Mesenteric fat pad (tissue), 1 donor: ENCODE results near the gene RPA1. TPM values are rescaled to one million over a fixed set of nuclear protein-coding genes. Genes with fewer than 3 reads are reported as not detected.

Experiments used
- DNase-seq: peaks from one replicate; pipeline ENCODE4 v3.0.0-alpha.2; 2020; ENCODE audit warnings: low spot score
- total RNA-seq: library from RNA; stranded (reverse); fragmentation: NEBNext Ultra II Directional; extraction: Animal tissue kit (Norgen Biotek cat#: 25700); gene quantifications from one replicate; pipeline ENCODE4 v1.2.1, GENCODE V29; 2021
- donor health status: DM: yes; HTN: yes; CAD: no.

Gene RPA1
- total RNA-seq, 1 donor from 2014 or later, result 79.4 TPM

GRCh38 chr17:1907216-1907631 is 77.4 kb downstream of the RPA1 start:
- no peak for DNase-seq

GRCh38 chr17:1907909-1908698 is 78.3 kb downstream of the RPA1 start:
- DNase-seq, result no peak

GRCh38 chr17:1908699-1909309 is 79.0 kb downstream of the RPA1 start:
- DNase-seq, result no peak

- DNase-seq, result no peak
Observed at GRCh38 chr17:1909985-1910384, 80.2 kb downstream of the RPA1 start.

DNA sequence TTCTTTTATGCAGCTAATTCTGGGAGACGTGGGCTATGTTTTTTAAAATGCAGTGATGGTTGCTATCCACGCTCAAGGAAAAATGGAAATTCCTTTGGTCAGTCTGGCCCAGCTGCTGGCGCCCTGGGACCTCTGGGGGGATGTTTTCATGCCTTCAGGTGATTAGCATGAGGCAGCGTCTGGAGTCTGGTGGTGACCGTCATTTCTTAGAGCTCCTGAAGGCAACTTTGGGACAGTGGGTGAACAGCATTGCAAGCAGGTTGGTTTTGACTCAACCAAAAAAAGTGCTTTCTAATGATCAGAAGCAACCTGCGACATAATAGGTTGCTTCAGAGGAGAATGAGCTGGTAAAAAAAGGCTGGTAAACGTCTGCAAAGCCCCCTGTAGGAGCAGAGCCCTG is 82.3 kb downstream of the RPA1 start:
- no peak for DNase-seq

GRCh38 chr17:1913702-1914101 is 83.9 kb downstream of the RPA1 start:
- DNase-seq, result no peak

- no peak for DNase-seq
Observed at GRCh38 chr17:1914661-1915083, 84.9 kb downstream of the RPA1 start.

DNA sequence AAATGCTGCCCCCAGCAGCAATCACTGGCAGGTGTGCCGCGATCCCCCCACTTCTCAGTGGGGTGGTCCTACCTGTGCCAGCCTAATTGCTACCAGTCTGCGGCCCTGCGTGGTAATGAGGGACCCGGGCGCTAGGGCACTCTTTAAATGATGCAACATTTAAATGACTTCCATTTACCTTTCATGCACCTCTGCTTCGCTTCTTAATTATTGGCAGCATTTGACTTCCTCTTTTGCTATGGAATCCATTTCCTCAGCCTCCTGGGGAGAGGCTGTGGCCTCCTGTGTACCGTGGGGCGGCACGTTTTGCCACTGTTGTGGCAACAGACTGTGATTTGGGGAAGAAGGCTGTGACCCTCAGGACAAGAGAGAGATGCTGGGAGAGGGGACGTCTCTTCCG is 86.1 kb downstream of the RPA1 start:
- DNase-seq, result no peak

DNA sequence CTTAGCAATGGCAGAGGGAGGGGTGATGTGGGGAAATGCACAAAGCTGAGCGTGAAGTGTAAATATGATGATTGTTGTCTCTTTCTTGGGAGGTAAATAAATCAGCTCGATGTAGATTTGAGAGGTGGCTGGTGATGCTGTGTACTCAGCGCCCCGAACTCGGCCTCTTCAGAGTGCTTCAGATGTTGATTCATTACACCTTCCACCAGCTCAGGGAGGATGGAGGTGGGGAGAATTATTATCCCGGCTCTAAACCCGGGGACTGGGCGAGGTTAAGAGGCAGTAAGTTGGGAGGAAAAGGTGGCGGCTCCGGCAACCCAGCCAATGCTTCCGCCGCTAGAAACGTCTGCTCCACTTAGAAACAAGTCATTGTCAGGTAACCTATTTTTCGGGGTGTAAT is 86.5 kb downstream of the RPA1 start:
- no peak for DNase-seq

DNA sequence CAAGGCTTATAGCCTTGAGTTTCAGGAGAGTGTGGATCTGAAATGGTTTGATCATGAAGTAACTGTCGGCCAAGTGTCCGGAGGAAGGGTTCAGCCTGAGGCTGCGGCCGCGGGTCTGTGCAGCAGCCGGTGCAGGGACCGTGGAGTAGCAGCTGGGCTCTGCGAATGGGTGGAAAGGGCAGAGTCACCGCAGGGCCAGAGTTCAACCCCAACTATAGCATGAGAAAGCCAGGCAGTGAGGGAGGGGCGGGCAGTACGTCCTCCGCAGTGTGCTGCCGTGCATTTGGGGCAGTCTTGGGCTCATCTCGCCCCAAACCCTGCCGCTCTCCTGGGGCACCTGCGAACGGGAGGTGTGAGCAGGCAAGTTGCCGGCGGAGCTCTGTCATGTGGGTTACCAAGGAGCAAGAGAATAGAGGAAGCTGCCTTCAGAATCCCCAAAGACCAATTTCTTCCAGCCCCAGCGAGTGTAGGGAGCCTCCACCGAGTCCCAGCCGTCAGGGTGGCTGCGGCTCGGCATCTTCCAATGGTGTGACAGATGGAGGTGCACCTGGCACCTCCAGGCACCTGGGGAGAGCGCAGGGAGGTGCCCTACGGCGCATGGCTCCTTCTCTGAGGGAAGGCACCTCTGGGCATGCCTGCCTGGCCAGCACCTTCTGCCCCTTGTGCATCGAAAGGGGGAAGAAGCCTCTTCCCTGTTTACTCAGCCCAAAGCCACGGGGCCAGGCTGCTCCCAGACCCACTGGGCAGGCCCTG is 87.3 kb downstream of the RPA1 start:
- DNase-seq, result no peak

- DNase-seq, result no peak
Observed at GRCh38 chr17:1918346-1919162, 88.7 kb downstream of the RPA1 start.

- DNase-seq, result no peak
Observed at GRCh38 chr17:1919201-1919600, 89.4 kb downstream of the RPA1 start.

DNA sequence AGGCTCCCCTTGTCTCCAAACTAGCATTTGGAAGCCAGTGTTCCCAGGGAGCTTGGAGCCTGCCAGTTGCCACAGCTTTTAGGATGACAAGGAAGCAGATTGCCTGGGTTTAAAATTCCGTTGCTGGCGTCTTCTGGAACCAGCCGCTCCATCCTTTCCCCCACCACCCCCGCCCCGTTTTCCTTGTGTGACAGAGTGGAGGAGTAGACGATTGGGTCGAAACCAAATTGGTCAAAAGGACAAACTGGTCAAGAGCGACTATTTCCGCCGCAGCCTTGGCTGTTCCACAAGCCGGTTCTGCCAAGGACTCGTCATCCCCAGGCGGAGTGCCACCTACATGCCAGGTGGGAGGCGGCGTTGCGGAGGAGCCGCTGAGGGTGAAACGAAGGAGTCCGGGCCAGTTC is 91.1 kb downstream of the RPA1 start:
- DNase-seq, result no peak

DNA sequence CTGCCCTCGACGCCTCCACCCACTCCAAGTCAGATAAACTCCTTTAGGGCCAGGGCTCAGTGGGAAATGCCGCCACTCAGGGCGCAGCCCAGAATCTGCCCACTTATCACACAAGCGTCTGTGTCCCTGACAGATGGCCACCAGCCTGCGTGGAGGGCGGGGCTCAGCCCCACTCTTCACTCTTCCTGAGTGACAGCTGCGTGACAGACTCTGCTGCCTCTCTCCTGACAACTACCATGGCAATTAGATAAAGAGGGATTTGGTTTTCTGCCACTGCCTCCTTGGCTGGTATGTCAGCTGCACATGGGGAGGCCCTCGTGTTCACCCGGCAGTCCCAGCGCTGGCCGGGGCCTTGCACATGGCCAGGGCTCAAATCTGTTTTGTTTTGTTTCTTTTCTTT is 99.2 kb downstream of the RPA1 start:
- no peak for DNase-seq

GRCh38 chr17:1930337-1930645 is 100.5 kb downstream of the RPA1 start:
- DNase-seq, result no peak

DNA sequence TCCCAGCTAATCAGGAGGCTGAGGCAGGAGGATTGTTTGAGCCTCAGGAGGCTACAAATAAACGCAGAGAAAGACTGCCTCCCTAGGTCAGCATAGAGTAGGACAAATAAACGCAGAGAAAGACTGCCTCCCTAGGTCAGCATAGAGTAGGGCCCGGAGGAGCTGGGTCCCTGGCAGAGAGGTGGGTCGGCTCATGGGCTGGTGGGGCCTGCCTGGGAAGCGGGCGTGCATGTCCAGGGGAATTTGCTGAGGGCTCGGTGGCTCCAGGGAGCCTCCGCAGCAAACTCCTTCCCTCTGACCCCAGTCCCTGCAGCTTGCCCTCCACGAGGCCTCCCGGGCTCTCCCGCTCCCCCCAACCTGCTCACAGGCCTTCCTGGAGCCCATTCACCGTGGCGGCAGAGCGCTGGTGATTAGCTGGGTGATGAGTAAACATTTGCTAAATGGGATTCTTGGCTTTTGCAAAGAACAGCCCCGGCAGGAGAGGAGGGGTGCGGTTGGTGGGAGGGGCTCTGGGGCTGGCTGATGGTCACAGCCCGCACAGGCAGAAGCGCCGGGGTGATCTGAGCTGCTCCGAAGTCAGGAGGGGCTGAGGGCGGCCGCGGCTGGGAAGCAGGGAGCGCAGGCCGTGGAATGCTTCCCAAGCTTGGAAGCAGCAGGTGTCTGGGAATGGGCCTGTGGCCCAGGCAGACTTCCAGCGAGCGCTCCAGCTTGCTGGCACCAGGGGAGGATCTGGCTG is 102.2 kb downstream of the RPA1 start:
- no peak for DNase-seq

DNA sequence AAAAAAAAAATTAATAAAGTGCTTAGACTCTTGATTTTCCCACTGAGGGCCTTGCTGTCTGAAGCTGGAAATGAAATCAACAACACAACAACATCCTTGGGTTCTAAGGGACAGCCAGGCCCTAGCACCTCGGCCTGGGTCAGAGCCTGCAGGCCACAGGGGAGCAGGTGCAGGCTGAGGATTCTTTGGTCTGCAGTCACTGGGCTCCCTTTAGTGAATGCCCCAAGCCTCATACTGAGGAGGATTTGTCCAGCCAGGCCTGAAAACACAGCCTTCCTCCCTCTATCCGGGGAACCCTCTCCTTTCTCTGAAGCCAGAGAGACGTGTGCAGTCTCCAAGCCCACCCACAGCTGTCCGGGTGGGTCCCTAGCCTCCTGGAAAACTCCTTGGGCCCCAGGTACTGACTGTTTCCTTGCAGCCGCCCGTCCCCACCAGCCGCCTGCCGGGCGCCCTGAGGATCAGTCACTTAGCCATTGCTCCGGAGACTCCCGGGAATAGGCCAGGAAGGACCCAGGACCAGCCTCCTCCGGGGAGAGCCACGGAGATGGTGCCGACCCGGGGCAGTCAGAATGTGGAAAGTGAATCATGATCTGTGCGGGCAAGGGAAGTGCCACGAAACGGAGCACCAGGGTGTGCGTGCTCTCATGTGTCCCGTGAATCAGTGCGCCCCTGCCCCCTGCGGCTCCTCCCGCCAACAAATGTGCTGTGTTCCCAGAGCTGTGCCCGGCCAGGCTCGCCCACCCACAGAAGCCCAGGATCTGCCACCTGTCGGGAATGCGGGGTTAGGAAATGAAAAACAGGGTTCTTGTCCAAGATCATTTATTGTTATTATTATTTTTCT is 104.3 kb downstream of the RPA1 start:
- DNase-seq, result no peak

GRCh38 chr17:1934901-1935300 is 105.1 kb downstream of the RPA1 start:
- no peak for DNase-seq

DNA sequence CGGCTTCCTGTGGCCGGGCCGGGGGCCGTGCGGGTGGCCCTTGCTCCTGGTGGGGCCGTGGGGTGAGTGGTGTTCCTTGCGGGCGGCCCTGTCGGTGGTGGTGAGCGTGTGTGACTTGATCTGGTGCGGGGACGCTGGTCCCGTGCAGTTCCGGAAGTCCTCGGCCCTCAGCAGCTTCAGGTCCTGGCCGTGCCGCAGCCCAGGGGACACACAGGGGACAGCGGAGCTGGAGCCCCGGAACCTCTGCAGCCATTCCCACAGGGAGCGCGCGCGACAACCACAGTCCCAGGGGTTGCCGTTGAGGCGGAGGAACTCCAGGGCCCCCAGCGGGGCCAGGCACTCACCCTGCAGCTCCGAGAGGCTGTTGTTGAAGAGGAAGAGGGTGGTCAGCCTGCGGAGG is 107.0 kb downstream of the RPA1 start:
- no peak for DNase-seq

DNA sequence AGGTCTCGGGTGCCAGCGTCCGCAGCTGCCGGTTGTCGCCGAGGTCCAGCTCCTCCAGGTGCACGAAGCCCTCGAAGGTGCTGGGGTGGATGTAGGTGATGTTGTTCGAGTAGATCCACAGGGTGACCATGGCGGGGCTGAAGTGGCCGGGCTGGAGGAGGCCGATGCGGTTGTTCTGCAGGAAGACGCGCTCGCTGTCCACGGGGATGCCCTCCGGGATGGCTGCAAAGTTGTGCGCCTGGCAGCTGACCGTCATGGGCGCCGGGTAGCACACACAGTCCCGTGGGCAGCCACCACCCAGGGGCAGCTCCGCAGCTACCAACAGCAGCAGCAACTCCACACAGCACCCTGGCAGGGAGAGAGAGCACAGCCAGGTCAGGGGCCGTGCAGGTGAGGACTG is 107.7 kb downstream of the RPA1 start:
- no peak for DNase-seq
